Dendritic cell treated with granulocyte-macrophage colony-stimulating factor and Interleukin-4, amounts not matched to agents 40 ng/mL and 50 ng/mL, for 4 days (primary cell): ENCODE data around the gene MYL6.
"Not testable (repeated sequence)": the region's sequence is repeated elsewhere in the genome, so short reads cannot be mapped to it uniquely, and the experiment has no call there.

Experiments used
- H3K27ac Mint-ChIP-seq: one replicate; pipeline ENCODE4 v1.8.0; 2022; ENCODE audit warnings: mild to moderate bottlenecking, mixed read lengths
- H3K27me3 Mint-ChIP-seq: one replicate; pipeline ENCODE4 v1.8.0; 2022; ENCODE audit warnings: mild to moderate bottlenecking, mixed read lengths
- H3K36me3 Mint-ChIP-seq: one replicate; pipeline ENCODE4 v1.8.0; 2022; ENCODE audit warnings: low read depth, mixed read lengths
- H3K4me1 Mint-ChIP-seq: one replicate; pipeline ENCODE4 v1.8.0; 2022; ENCODE audit warnings: low read depth, mixed read lengths
- H3K4me3 Mint-ChIP-seq: one replicate; pipeline ENCODE4 v1.8.0; 2022; ENCODE audit warnings: mild to moderate bottlenecking, moderate library complexity, mixed read lengths
- H3K9me3 Mint-ChIP-seq: one replicate; pipeline ENCODE4 v1.8.0; 2022; ENCODE audit warnings: mixed read lengths
- intact Hi-C: fragments of 100-400 bp; cut with micrococcal nuclease; formaldehyde crosslinking; loops from one replicate; pipeline ENCODE4 v1.15.0; 2022

Gene MYL6

DNA sequence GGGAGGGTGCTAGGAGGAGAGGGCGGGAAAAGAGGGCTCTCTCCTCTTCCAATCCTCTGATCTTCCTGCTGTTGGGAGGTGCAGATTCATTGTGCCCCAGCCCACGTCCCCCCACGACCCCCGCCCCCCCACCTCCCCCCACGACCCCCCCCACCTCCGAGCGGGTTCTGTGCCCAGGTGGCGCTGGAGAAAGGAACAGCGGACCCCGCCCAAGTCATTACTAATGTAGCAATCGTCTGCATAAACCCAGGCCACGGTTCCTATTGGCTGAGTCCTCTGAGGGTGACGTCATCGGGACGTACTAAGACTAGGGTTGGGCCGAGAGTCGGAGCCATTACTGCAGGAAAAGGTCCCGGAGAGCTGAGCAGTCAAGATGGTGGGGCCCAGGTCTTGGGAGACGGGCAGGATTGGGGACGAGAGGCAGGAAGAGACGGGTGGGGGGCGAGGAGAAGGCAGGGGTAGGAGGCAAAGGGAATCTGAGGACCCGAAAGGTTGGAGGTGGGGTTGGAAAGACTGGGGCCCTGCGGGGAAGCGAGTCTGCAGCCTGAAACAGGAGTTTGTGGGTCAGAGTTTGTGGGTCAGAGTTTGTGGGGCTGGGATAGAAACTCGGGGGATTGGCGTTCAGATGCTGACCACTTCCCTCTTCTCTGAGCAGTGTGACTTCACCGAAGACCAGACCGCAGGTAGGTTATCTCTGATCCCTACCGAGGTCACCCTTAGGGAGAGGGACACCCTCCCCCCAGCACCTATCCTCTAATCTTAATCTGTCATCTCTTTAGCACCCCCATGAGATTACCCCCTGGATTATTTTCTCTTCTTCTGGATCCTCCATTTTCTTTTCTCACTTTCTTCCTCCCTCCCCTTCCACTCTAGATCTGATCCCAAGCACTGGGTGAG lies at the start of gene MYL6:
Gene MYL6 (plus strand): TSS at position 331 of the 897 bp plus-strand sequence. CDS start 43 bp downstream, at position 374.
- H3K36me3 Mint-ChIP-seq: peaks cover 67% of the 10 kb centered on the region
- intact Hi-C loops: loop anchor here (1.0 to 2.0 kb wide), 3 partner anchors 30 to 39 kb away; partner anchors contain the start of genes ESYT1, SMARCC2 and ZC3H10
- H3K9me3 Mint-ChIP-seq: no peaks in the 10 kb centered on the region
- H3K27ac Mint-ChIP-seq: peak within 1 kb of the TSS; percentile 98
- peak within 1 kb of the TSS; percentile 93 for H3K4me3 Mint-ChIP-seq
- no peaks in the 10 kb centered on the region for H3K27me3 Mint-ChIP-seq
- peaks cover 63% of the 10 kb centered on the region for H3K4me1 Mint-ChIP-seq

DNA sequence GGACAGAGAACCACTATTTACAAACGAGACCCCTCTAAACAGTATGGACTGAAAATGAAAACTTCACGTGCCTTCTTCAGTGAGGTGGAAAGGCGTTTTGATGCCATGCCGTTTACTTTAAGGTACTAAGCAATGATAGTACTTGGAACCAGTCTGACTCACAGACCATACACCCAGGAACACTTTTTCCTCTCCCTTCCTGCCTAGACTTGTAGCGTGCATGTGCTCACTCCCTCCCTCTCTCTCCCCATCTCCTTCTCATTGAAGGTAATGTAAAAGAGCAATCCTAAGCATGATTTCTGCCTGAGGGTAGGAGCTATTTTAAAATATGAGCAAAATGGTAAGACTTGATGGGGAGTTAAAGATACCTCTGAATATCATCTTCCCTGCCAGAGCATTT lies 47.6 kb upstream of the MYL6 start:
- H3K9me3 Mint-ChIP-seq: no peaks in the 10 kb centered on the region
- H3K4me3 Mint-ChIP-seq: no peak overlapping the region
- H3K36me3 Mint-ChIP-seq: peaks cover 80% of the 10 kb centered on the region
- H3K27me3 Mint-ChIP-seq: no peaks in the 10 kb centered on the region
- intact Hi-C loops: no loop called here
- H3K4me1 Mint-ChIP-seq: peaks cover 9% of the 10 kb centered on the region
- no peak overlapping the region for H3K27ac Mint-ChIP-seq

DNA sequence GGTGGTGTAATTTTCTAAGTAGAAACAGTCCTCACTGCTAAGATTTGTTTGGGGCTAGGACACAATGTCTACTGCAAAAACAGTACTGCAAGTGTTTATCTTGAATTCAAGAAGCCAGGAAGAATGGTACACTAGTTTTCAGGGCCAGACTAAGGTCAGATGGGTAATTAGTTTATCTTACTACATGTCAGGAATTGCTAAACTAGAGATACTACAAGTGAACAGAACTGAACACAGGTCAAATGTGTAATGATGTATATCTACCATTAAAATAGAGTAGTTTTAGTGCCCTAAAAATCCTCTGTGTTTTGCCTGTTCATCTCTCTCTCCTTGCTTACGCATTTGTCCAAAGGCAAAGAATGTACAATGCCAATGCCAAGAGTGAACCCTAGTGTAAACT lies 44.1 kb upstream of the MYL6 start:
- Mint-ChIP-seq H3K27me3 (no peaks in the 10 kb centered on the region), H3K9me3 (no peaks in the 10 kb centered on the region), H3K4me3 (no peak overlapping the region), H3K4me1 (peaks cover 16% of the 10 kb centered on the region), H3K36me3 (peaks cover 85% of the 10 kb centered on the region), H3K27ac (peak overlapping the region; percentile 29)
- intact Hi-C loops: no loop called here

DNA sequence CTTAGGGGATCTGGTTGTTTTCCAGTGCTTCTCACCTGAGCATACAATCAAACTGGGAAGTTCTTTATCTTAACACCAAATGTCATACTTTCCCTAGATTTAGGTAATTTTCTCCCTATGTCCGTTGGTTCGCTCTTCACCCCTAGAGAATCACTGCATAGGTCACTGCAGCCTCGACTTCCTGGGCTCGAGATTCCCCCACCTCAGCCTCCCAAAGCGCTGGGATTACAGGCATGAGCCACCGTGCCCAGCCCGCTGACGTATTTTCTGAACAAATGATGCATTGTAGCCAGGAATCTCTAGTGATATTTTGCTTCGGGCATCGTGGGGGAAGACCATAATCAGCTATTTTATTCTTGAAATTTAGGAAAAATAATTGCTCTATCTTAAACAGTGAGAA lies 42.8 kb upstream of the MYL6 start:
- Mint-ChIP-seq H3K27me3 (no peaks in the 10 kb centered on the region), H3K9me3 (no peaks in the 10 kb centered on the region), H3K36me3 (peaks cover 85% of the 10 kb centered on the region), H3K27ac (peak overlapping the region; percentile 99), H3K4me3 (peak overlapping the region; percentile 94), H3K4me1 (peaks cover 27% of the 10 kb centered on the region)
- intact Hi-C loops: loop anchor here (5.0 kb wide), 2 partner anchors 73 to 378 kb away; partner anchors contain the start of gene RPS26

DNA sequence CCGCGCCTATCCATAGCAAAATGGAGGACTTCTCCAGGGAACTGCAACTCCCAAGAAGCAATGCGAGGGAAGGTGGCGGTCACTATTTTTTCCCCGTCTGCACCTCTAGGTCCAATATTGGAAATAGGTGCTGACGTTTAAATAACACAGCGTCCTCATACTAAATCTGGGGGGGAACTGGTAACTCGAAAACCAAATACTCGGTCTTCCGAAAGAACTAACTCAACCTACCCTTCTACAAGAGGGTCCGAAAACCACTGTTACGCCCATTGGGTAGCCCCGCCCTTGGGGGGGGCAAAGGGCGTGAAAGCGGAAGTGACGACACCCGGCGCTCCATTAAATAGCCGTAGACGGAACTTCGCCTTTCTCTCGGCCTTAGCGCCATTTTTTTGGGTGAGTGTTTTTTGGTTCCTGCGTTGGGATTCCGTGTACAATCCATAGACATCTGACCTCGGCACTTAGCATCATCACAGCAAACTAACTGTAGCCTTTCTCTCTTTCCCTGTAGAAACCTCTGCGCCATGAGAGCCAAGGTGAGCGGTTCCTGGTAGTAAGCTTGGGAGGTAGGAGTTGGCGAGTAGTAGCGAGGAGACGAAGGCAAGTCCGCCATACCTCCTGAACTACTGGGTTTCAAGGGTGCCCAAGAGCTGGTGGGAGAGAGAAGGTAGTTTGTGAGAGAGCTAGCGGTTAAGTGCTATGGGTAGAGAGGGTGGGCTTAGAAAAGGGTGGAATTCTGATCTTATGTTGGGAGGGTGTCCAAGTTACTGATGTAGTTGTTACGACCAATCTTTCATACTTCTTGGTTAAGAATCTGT lies 41.7 kb upstream of the MYL6 start, which contains the start of gene RPL41:
Gene RPL41 (plus strand): TSS at position 367 of the 815 bp plus-strand sequence.
- intact Hi-C loops: loop anchor here (1.0 to 5.0 kb wide), 3 partner anchors 12 to 379 kb away; partner anchors contain the start of genes PA2G4 and RPS26
- no peaks in the 10 kb centered on the region for H3K27me3 Mint-ChIP-seq
- H3K36me3 Mint-ChIP-seq: peaks cover 85% of the 10 kb centered on the region
- peaks cover 37% of the 10 kb centered on the region for H3K4me1 Mint-ChIP-seq
- H3K4me3 Mint-ChIP-seq: peak within 1 kb of the TSS; percentile 94
- no peaks in the 10 kb centered on the region for H3K9me3 Mint-ChIP-seq
- H3K27ac Mint-ChIP-seq: peak within 1 kb of the TSS; percentile 99

DNA sequence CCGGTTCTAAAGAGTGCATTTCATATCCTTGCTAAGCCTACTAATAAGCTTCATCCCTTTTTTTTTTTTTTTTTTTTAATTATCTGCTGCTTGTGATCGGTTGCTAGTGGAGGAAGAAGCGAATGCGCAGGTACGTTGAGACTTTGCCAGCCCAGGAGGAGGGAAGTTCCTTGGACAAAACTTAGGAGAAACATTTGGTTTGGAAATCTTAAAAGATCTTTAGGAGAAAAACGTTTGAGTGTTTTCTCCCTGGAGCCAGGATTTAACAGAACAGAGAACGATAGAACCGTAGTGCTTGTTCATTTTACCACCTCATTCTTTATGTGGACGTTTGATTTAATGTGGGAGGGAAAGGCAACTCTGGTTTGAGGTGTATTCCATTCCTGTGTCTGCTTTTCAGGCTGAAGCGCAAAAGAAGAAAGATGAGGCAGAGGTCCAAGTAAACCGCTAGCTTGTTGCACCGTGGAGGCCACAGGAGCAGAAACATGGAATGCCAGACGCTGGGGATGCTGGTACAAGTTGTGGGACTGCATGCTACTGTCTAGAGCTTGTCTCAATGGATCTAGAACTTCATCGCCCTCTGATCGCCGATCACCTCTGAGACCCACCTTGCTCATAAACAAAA lies 41.0 kb upstream of the MYL6 start:
- peak overlapping the region; percentile 99 for H3K27ac Mint-ChIP-seq
- peaks cover 45% of the 10 kb centered on the region for H3K4me1 Mint-ChIP-seq
- peak overlapping the region; percentile 94 for H3K4me3 Mint-ChIP-seq
- H3K27me3 Mint-ChIP-seq, H3K9me3 Mint-ChIP-seq: not testable (repeated sequence)
- peaks cover 85% of the 10 kb centered on the region for H3K36me3 Mint-ChIP-seq
- intact Hi-C loops: loop anchor here (5.0 kb wide), 2 partner anchors 75 to 380 kb away; partner anchors contain the start of gene RPS26

DNA sequence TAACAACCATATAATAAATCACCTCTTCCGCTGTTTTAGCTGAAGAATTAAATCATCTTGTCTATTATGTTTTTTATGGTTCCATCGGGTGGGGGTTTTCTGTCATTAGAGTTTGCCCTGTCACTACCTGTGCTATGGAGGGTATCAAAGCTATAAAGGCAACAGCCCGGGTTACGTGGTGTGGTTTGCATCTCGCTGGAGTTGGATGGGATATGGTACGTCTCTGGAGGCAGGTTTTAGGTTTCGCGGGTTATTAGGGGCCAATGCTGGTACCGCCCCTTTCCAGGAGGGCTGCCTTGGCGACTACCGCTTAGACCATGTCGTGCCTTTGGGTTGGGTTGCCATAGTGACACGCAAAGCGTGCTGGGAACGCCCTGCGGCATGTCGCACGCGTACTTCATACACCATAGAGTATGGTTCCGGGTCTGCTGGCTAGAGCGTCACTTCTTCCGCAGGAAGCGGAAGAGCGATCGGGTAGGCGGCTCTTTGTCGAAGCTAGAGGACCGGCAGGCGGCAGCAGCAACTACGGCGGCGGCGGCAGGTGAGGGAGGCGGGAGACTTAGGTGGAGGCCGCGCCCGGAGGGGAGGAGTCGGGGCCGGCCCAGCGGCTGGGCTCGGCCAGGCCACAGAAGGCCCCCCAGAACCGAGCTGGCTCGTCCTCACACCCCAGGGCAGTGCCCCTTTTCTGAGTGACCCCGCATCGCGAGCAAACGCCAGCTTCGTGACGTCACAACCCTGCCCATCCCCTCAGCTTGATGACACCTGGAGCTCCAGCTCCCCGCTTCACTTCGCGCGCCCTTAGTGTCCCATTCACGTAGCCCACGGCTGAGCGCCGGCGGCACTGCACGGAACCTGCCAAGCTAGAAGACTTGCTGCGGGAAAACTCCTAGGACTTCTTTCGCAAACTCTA lies 40.1 kb upstream of the MYL6 start, which contains the start of gene ZC3H10:
Gene ZC3H10 (plus strand): TSS at position 489 of the 910 bp plus-strand sequence. CDS start 2,297 bp downstream, outside the sequence.
- H3K36me3 Mint-ChIP-seq: peaks cover 77% of the 10 kb centered on the region
- intact Hi-C loops: loop anchor here (2.0 to 5.0 kb wide), 4 partner anchors 41 to 381 kb away; partner anchors contain the start of genes MYL6 and RPS26
- H3K9me3 Mint-ChIP-seq: no peaks in the 10 kb centered on the region
- peak within 1 kb of the TSS; percentile 99 for H3K27ac Mint-ChIP-seq
- H3K4me1 Mint-ChIP-seq: peaks cover 52% of the 10 kb centered on the region
- peak within 1 kb of the TSS; percentile 94 for H3K4me3 Mint-ChIP-seq
- no peaks in the 10 kb centered on the region for H3K27me3 Mint-ChIP-seq

DNA sequence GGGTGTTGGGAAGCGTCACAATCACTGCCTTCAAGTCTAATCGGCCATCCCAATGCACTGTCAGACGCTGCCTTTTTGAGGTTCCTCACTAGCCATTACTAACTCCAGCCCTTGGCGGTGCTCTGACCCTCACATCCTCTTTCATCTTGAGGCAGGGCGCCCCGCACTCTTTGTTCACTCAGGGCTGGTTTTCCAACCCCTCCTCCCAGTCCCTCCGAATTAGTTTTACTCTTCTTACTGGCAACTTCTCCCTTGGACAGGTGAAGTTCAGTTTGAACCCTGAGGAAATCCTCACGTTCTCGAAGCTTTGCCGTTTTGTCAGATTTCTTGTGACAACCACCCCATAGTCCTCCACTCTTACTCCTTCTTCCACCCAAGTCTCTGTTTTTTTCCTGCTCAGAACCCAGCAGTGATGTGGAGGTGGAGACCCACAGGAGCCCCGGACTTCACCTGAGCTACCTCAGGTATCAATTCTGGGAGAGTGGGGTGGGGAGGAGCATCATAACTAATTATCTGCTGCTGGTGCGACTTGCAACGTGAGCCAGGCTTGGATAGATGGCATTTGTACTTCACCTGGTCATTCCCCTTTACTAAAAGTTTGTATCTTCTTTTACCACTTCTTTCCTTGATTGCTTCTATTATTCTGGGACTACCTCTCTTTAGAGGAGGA lies 39.3 kb upstream of the MYL6 start:
- Mint-ChIP-seq H3K4me3 (peak overlapping the region; percentile 94), H3K9me3 (no peaks in the 10 kb centered on the region), H3K27ac (peak overlapping the region; percentile 99), H3K27me3 (no peaks in the 10 kb centered on the region), H3K36me3 (peaks cover 77% of the 10 kb centered on the region), H3K4me1 (peaks cover 56% of the 10 kb centered on the region)
- intact Hi-C loops: loop anchor here (1.0 to 5.0 kb wide), 6 partner anchors 40 to 382 kb away; partner anchors contain the start of genes MYL6, NABP2 and RPS26

DNA sequence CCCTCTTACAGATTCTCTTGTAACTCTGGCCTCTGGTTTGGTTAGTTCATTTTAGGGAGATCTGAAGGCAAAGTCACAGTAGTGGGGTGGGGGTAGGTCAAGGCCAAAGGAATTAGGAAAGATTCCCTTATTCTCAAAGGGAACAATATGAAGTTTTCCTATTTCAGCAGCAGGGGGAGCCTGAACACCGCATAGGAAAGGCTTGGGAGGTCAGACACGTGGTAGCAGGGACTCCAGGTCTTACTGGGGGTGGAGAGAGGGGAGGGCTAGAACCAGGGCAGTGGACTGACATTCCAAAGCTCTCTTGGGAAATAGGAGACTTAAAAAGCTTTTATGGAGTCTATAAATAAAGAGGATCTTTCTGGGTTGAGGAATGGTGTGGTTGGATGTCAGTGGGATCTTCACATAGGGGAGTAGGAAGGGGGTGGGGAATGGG lies 38.8 kb upstream of the MYL6 start:
- Mint-ChIP-seq H3K36me3 (peaks cover 80% of the 10 kb centered on the region), H3K4me1 (peaks cover 62% of the 10 kb centered on the region), H3K4me3 (peak overlapping the region; percentile 94), H3K27ac (peak overlapping the region; percentile 99), H3K27me3 (no peaks in the 10 kb centered on the region), H3K9me3 (no peaks in the 10 kb centered on the region)
- intact Hi-C loops: loop anchor here (1.0 to 5.0 kb wide), 6 partner anchors 39 to 382 kb away; partner anchors contain the start of genes MYL6, NABP2 and RPS26

DNA sequence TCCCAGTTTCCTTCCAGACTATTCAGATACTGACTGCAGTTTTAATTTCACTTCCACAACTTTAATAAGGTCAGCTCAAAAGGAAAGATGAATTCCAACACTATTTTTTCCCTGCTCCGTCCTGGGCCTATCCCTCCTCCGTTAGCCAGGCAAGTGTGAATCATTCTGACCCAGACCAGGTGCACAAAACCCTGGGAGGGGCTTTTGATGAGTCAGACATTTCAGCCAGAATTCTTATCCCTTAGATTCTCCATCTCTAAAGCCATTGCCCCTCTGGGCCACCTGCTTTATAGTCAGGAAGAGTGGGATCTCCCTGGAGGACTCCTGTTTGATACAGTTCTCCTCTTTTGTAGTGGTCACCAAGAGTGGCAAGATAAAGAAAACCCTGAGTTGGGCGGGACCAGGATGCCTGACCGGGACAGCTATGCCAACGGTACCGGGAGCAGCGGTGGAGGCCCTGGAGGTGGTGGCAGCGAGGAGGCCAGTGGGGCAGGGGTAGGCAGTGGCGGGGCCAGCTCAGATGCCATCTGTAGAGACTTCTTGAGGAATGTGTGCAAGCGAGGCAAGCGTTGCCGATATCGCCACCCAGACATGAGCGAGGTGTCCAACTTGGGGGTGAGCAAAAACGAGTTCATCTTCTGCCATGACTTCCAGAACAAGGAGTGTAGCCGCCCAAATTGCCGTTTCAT lies 37.9 kb upstream of the MYL6 start:
- intact Hi-C loops: no loop called here
- peaks cover 64% of the 10 kb centered on the region for H3K4me1 Mint-ChIP-seq
- H3K27ac Mint-ChIP-seq: no peak overlapping the region
- H3K9me3 Mint-ChIP-seq: no peaks in the 10 kb centered on the region
- peaks cover 81% of the 10 kb centered on the region for H3K36me3 Mint-ChIP-seq
- H3K4me3 Mint-ChIP-seq: no peak overlapping the region
- no peaks in the 10 kb centered on the region for H3K27me3 Mint-ChIP-seq

DNA sequence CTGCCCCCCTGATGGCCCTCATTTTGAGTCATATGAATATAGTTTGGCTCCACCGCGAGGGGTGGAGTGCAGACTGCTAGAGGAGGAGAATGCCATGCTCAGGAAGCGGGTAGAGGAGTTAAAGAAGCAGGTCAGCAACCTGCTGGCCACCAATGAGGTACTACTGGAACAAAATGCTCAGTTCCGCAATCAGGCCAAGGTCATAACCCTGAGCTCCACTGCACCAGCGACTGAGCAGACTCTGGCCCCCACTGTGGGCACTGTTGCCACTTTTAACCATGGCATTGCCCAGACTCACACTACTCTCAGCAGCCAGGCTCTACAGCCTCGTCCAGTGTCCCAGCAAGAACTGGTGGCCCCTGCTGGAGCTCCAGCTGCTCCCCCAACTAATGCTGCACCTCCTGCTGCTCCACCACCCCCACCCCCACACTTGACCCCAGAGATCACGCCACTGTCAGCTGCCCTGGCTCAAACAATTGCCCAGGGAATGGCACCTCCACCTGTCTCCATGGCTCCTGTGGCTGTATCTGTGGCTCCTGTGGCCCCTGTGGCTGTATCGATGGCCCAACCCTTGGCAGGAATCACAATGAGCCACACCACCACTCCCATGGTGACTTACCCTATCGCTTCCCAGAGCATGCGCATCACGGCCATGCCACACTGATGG lies 36.8 kb upstream of the MYL6 start:
- peaks cover 74% of the 10 kb centered on the region for H3K36me3 Mint-ChIP-seq
- H3K4me3 Mint-ChIP-seq: no peak overlapping the region
- intact Hi-C loops: no loop called here
- H3K27ac Mint-ChIP-seq: peak overlapping the region; percentile 3
- peaks cover 69% of the 10 kb centered on the region for H3K4me1 Mint-ChIP-seq
- no peaks in the 10 kb centered on the region for H3K9me3 Mint-ChIP-seq
- no peaks in the 10 kb centered on the region for H3K27me3 Mint-ChIP-seq
